WERI-Rb-1 (cell line): Measurements from ENCODE around the gene BFSP1.
A peak's percentile ranks its signal among the peaks of the same experiment; 100 is the strongest.

Experiments used
- DNase-seq: peaks from one replicate; pipeline ENCODE4 v3.0.0-alpha.2; 2020
- H3K27ac ChIP-seq: fragments of 250-450 bp; sonication (Bioruptor Pico); 2 replicates; pipeline ENCODE4 v1.5.1; 2020; ENCODE audit warnings: mild to moderate bottlenecking, moderate library complexity
- H3K27me3 ChIP-seq: fragments of 250-450 bp; sonication (Bioruptor Pico); 2 replicates; pipeline ENCODE4 v1.5.1; 2021; ENCODE audit warnings: mild to moderate bottlenecking, low read depth, moderate library complexity; ENCODE audit not compliant: insufficient read depth, severe bottlenecking
- H3K36me3 ChIP-seq: fragments of 250-450 bp; sonication (Bioruptor Pico); 2 replicates; pipeline ENCODE4 v1.5.1; 2020; ENCODE audit warnings: mild to moderate bottlenecking, moderate library complexity
- H3K4me3 ChIP-seq: 2 replicates; pipeline ENCODE4 v1.5.1; 2011; ENCODE audit warnings: low read depth, mild to moderate bottlenecking, control low read depth, low read length
- H3K9me3 ChIP-seq: fragments of 250-450 bp; sonication (Bioruptor Pico); 2 replicates; pipeline ENCODE4 v1.5.1; 2021; ENCODE audit warnings: mild to moderate bottlenecking, moderate library complexity; ENCODE audit not compliant: severe bottlenecking
- CTCF ChIP-seq: IDR thresholded peaks from 2 replicates; pipeline ENCODE4 v1.5.1; 2011; ENCODE audit warnings: low read depth, mild to moderate bottlenecking, control low read depth, inconsistent platforms, low read length

BFSP1 gene

GRCh38 chr20:17533396-17533795 lies 2.2 kb upstream of the BFSP1 start:
- Histone ChIP-seq H3K27me3 (no peaks in the 10 kb centered on the region), H3K4me3 (no peak overlapping the region), H3K27ac (peak overlapping the region; percentile 15; the same call in 1 of the 2 replicates), H3K9me3 (no peaks in the 10 kb centered on the region), H3K36me3 (no peaks in the 10 kb centered on the region)
- peak; percentile 68 for DNase-seq
- no peak for TF ChIP-seq CTCF

GRCh38 chr20:17531665-17532025 lies 466 bp upstream of the BFSP1 start:
- DNase-seq: no peak
- Histone ChIP-seq H3K9me3 (no peaks in the 10 kb centered on the region), H3K36me3 (no peaks in the 10 kb centered on the region), H3K27ac (peak overlapping the region; percentile 93), H3K4me3 (peak overlapping the region; percentile 57), H3K27me3 (no peaks in the 10 kb centered on the region)
- no peak for TF ChIP-seq CTCF

GRCh38 chr20:17530153-17530552 lies 1.0 kb downstream of the BFSP1 start:
- TF ChIP-seq CTCF: no peak
- no peaks in the 10 kb centered on the region for H3K36me3 ChIP-seq
- no peaks in the 10 kb centered on the region for H3K27me3 ChIP-seq
- no peak overlapping the region for H3K27ac ChIP-seq
- DNase-seq: no peak
- no peak overlapping the region for H3K4me3 ChIP-seq
- no peaks in the 10 kb centered on the region for H3K9me3 ChIP-seq

- H3K27ac ChIP-seq: no peak overlapping the region
- no peaks in the 10 kb centered on the region for H3K36me3 ChIP-seq
- no peaks in the 10 kb centered on the region for H3K9me3 ChIP-seq
- H3K4me3 ChIP-seq: no peak overlapping the region
- TF ChIP-seq CTCF: no peak
- H3K27me3 ChIP-seq: no peaks in the 10 kb centered on the region
- no peak for DNase-seq
Measured at GRCh38 chr20:17529586-17529985, 1.6 kb downstream of the BFSP1 start.

GRCh38 chr20:17525650-17526049 lies 5.5 kb downstream of the BFSP1 start:
- Histone ChIP-seq H3K36me3 (no peaks in the 10 kb centered on the region), H3K4me3 (no peak overlapping the region), H3K27me3 (no peaks in the 10 kb centered on the region), H3K27ac (no peak overlapping the region), H3K9me3 (no peaks in the 10 kb centered on the region)
- TF ChIP-seq CTCF: no peak
- peak; percentile 36 for DNase-seq

- Histone ChIP-seq H3K27me3 (no peaks in the 10 kb centered on the region), H3K27ac (no peak overlapping the region), H3K4me3 (no peak overlapping the region), H3K9me3 (no peaks in the 10 kb centered on the region), H3K36me3 (no peaks in the 10 kb centered on the region)
- no peak for TF ChIP-seq CTCF
- no peak for DNase-seq
Measured at GRCh38 chr20:17525132-17525531, 6.0 kb downstream of the BFSP1 start.
